AG09319 (cell line): Measurements from ENCODE around the gene C2orf68.
"Not testable (repeated sequence)": the region's sequence is repeated elsewhere in the genome, so short reads cannot be mapped to it uniquely, and the experiment has no call there.

Experiments
- DNase-seq: peaks from one replicate; pipeline ENCODE4 v3.0.0-alpha.2; 2010; ENCODE audit warnings: low read depth; ENCODE audit errors: extremely low read depth
- TF ChIP-seq, protein P1 (sequence below): IDR thresholded peaks from 2 replicates; pipeline ENCODE4 v1.5.1; 2011; ENCODE audit warnings: low read depth, mild to moderate bottlenecking, inconsistent platforms, low read length, moderate library complexity

C2orf68 gene

DNA sequence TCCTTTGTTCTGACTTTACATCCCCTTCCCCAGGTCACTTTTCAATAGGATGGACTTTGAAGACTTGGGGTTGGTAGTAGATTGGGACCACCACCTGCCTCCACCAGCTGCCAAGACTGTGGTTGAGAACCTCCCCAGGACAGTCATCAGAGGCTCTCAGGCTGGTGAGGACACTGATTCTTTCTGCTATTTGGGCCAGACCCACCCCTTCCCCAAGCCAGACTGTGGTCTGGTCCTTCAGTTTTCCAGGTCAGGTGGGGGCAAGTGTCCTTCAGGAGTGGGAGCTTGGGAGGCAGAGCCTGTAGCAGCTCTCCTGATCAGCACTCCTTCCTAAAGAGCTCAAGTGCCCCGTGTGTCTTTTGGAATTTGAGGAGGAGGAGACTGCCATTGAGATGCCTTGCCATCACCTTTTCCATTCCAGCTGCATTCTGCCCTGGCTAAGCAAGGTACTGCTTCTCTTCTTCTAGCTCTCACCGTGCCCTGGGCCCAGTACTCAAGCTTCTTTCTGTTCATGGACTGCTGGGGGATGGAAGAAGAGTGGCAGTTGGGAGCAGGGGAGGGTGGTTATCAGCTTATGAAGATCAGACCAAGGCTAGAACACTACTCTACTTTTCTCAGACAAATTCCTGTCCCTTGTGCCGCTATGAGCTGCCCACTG, 15.3 kb downstream of the C2orf68 start:
- TF ChIP-seq, protein P1, sequence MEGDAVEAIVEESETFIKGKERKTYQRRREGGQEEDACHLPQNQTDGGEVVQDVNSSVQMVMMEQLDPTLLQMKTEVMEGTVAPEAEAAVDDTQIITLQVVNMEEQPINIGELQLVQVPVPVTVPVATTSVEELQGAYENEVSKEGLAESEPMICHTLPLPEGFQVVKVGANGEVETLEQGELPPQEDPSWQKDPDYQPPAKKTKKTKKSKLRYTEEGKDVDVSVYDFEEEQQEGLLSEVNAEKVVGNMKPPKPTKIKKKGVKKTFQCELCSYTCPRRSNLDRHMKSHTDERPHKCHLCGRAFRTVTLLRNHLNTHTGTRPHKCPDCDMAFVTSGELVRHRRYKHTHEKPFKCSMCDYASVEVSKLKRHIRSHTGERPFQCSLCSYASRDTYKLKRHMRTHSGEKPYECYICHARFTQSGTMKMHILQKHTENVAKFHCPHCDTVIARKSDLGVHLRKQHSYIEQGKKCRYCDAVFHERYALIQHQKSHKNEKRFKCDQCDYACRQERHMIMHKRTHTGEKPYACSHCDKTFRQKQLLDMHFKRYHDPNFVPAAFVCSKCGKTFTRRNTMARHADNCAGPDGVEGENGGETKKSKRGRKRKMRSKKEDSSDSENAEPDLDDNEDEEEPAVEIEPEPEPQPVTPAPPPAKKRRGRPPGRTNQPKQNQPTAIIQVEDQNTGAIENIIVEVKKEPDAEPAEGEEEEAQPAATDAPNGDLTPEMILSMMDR, result no peak
- no peak for DNase-seq

DNA sequence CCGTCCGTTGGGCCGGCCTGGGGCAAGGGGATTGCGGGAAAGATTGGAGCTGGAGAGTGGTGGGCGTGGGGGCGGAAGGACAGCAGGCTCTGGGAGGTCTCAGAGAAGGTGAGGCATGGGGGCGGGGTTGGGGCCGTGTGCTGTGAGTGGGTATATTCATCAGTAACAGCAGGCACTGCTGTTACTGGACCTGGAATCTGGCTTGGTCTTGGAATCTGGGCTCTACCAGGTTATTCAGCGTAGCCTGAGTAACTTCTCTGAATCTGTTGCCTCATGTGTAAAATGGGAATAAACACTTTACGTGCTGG, 15.9 kb downstream of the C2orf68 start:
- TF ChIP-seq, protein P1, result no peak
- DNase-seq, result no peak

DNA sequence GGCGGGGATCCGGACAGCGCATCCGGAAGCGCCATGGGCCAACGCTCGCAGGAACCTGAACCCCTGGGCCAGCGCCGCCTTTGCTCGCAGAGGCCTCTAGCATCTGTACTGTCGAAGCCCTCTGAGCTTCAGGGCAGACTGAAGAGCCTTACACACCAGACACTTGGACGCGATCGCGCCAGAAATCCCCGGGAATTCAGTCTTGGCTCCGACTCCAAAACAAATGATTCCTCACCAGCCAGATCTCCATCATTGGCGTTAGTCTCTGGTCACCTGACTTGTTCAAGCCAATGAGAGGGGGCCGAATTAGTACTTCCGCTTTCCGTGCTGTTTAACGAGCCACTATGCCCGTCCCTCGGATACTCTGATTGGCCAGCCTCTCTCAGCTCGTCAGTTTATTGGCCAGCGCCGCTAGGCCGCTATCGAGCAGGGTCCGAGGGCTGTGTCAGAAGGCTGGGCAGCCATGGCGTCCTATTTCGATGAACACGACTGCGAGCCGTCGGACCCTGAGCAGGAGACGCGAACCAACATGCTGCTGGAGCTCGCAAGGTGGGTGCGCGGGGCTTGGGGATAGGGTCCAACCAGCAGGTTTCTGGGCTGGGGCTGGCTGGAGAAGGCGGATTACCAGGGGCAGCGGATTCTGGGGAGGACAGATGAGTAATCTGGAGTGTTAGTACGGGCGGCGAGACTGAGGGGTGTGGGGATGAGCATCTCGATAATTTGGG, 16.4 kb downstream of the C2orf68 start, which contains the start of gene RNF181:
Gene RNF181, plus strand, starts transcription at position 445 of the 725 bp plus-strand sequence. Its CDS starts 19 bp downstream, at position 464.
- peak; percentile 96 for DNase-seq
- TF ChIP-seq, protein P1, result no peak

DNA sequence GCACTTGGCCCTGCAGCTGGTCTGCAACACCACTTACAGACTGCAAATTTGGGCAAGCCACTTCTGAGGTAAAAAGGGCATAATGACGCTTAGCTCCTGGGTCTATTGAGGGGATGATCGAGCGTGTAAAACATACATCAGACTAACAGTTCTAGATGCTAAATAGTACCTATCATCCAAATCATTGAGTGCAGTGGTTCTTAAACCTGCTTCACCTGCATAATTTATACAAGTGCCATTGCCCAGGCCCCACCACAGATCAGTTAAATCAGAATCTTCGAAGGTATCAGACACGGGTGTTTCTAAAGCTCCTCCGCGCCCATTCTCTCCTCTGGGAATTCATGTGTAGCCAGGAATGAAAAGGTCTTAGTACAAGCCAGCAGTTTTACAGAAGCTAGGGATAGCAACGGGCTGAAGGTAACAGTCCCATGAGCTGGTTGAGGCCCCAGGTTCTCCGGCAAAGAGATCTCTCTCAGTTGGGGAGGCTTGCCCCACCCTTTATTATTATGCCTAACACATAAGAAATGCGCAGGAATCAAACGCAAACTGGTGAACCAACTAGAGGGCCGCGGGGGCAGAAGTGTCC, 17.1 kb downstream of the C2orf68 start:
- no peak for DNase-seq
- TF ChIP-seq, protein P1, result no peak

DNA sequence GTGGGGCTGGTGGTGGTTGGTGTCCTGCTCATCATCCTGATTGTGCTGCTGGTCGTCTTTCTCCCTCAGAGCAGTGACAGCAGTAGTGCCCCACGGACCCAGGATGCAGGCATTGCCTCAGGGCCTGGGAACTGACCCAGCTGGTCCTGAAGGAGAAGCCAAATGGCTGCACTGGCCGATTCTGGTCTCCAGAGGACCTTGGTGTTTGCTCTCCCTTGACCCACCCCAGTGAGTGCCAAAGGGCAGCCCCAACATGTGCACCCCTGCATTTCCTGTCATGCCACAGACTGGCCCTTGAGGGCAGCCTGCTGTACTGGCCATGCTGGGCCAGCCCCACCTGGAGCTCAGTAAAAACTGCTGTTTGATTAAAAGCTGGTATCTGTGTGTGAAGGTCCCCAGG, 18.8 kb downstream of the C2orf68 start:
- DNase-seq, result no peak
- TF ChIP-seq, protein P1, result no peak

DNA sequence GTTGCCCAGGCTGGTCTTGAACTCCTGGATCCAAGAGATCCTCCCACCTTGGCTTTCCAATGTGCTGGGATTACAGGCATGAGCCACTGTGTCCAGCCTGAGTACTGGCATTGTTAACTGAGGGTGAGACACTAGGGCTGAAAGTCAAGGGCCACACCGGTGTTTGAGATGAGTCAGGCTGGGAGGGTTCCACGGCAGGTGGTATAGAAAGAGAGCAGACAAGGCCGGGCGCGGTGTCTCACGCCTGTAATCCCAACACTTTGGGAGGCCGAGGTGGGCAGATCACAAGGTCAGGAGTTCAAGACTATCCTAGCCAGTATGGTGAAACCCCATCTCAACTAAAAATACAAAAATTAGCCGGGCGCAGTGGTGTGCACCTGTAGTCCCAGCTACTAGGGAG, 19.6 kb downstream of the C2orf68 start:
- DNase-seq, result not testable (repeated sequence)

DNA sequence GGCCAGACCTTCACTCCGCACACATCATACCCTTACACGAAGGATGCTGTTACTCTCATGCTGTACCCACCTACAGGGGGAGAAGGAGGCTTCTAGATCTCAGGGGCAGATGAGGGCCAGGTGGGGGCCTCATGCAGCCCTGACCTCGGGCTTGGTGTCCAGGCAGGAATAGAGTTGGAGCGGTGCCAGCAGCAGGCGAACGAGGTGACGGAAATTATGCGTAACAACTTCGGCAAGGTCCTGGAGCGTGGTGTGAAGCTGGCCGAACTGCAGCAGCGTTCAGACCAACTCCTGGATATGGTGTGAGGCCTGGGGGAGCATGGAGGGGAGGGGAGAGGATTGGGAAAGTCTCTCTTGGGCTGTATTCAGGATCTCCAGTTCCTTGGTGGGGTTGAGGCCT, 20.3 kb downstream of the C2orf68 start:
- no peak for DNase-seq
- TF ChIP-seq, protein P1, result no peak
